GM18507 (cell line): Measurements from ENCODE around the gene LTBP4.
"Not testable (repeated sequence)": the region's sequence is repeated elsewhere in the genome, so short reads cannot be mapped to it uniquely, and the experiment has no call there.

Source experiments
- DNase-seq: peaks from one replicate; pipeline ENCODE4 v3.0.0; 2011; ENCODE audit warnings: low read depth; ENCODE audit not compliant: insufficient read length; ENCODE audit errors: extremely low spot score
- FAIRE-seq: peaks from 2 replicates; lab custom pipeline; 2011; peaks lifted over from hg19 to GRCh38; lab: Jason Lieb, UNC

LTBP4 gene

DNA sequence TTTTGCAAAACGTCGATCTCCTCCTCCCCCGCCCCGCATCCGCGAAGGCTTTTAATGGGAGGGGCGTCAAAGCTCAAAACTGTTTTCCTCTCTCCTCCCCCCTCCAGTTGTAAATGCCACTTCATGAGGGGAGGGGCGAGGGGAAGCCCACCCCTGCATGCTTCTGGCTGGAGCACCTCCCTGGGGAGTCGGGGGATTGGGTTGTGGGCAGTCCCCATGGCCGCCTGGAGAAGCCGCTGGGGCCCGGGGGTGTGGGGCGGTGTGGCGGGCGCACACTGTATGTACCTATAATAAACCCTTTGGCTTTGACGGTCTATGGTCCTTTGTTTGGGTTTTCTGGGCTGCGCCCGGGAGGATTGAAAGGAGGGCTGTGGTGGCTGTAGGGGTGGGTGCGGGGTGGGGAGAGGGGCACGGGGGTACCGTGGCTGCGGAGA lies 25.0 kb upstream of the LTBP4 start:
- no peak for DNase-seq
- FAIRE-seq, result no peak

DNA sequence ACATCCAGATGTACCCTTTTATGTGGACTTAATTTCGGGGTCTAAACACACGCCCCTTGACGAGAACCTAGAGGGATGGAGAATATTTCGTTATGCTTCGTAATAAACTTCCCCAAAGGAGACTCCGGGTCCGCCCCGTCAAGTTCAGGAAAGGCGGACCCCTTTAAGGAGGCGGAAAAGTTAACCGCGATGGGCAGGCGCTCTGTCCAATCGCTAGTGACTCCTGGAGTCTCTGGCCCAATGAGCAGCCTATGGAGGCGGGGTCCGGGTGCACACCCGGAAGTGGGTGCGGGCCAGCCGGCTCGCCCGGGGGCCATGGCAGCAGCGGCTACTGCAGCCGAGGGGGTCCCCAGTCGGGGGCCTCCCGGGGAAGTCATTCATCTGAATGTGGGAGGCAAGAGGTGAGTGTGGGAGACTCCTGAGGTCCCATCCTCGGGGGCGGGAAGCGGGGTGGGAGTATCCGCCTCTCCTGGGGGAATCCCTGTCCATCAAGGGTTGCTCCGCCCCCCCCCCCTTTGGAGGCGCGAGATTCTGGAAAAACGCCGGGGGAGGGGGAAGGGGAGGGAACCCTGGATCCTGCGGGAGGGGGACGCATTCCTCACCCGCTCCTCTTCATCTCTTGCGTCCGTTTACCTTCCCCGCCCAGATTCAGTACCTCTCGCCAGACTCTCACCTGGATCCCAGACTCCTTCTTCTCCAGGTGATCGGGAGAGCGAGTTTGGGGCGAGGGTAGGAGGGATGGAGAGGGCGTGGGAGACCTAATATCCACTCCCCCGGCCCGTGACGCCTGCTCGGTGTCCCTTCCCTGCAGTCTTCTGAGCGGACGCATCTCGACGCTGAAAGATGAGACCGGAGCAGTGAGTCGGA lies 24.4 kb upstream of the LTBP4 start, which contains the start of gene SHKBP1:
Gene SHKBP1 (plus strand): TSS at position 289 of the 867 bp plus-strand sequence. CDS start 27 bp downstream, at position 316.
- FAIRE-seq (peak; percentile 85), DNase-seq (peak; percentile 98)

DNA sequence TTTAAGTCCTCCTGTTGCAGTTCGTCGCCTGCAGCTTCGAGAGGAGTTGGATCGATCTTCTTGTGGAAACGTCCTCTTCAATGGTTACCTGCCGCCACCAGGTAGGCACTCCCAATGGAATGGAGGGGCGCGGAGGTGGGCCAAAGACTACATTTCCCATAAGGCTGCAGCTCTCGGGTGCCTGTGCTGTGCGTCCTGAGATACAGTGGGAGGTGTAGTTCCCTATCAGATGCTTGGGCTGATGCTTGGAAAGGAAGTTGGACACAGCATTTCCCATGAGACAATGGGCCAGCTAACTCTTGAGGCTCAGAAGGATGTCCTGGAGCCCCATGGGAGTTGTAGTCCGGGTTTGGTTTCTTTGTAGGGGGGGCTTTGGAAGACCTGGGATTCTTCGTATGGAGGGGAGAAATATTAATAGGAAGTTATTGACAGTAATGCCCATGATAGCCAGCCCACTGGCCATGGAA lies 22.7 kb upstream of the LTBP4 start:
- no peak for DNase-seq
- no peak for FAIRE-seq

DNA sequence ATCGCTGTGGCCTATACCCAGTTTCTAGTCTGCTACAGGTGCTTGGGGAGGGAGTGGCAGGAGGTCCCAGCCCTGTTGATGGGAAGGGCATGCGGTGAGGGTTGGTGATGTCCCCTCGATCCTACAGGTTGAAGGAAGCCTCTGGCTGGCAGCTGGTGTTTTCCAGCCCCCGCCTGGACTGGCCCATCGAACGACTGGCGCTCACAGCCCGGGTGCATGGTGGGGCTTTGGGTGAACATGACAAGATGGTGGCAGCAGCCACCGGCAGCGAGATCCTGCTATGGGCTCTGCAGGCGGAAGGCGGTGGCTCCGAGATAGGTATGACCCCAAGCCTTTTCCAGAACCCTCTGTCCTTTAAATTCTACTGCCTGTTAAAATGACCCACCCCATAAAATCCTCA lies 20.6 kb upstream of the LTBP4 start:
- DNase-seq (no peak), FAIRE-seq (no peak)

DNA sequence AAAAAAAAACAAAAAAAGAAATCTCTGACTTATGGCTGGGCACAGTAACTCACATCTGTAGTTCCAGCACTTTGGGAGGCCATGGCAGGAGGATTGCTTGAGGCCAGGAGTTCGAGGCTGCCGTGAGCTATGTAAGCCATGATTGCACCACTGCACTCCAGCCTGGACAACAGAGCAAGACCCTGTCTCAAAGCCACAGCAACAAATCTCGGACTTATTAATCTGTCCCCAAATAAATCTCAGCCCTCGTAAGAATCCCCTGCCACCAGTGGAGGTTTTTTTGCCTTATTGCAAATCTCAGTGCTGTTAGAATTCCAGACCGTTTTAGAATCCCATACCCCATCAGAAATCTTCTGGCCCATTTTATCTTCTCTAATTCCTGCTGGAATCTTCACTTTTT lies 19.6 kb upstream of the LTBP4 start:
- DNase-seq (no peak), FAIRE-seq (no peak)

DNA sequence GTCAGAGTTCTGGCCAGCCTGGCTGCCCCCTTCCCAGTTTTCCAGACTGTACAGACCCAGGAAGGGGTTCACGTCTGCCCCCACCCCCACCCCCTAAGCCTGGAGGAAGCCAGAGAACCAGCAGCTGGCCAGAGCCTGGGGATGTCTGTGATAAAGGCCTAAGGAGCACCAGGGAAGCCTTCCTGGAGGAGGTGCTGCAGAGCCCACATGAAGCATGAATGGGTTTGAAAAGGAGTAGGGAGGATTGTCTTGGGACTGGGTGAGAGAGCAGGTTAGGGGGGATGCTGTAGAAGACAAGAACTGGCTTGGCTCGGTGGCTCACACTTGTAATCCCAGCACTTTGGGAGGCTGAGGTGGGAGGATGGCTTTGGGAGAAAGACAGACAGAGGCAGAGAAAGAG lies 18.7 kb upstream of the LTBP4 start:
- no peak for FAIRE-seq
- DNase-seq, result no peak

DNA sequence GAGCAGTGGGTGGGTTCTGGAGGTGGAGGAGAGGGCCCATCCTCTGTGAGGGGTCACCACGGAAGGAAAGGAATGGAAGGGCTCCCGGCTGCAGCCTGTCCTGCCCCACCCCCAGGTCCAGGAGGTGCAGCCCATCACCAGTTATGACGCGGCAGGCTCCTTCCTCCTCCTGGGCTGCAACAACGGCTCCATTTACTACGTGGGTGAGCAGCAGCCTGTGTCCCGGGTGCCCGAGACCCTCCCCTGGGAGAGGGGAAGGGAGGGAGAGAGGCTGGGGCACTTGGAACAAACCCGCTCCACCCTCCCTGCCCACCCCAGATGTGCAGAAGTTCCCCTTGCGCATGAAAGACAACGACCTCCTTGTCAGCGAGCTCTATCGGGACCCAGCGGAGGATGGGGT lies 17.9 kb upstream of the LTBP4 start:
- DNase-seq (no peak), FAIRE-seq (no peak)

DNA sequence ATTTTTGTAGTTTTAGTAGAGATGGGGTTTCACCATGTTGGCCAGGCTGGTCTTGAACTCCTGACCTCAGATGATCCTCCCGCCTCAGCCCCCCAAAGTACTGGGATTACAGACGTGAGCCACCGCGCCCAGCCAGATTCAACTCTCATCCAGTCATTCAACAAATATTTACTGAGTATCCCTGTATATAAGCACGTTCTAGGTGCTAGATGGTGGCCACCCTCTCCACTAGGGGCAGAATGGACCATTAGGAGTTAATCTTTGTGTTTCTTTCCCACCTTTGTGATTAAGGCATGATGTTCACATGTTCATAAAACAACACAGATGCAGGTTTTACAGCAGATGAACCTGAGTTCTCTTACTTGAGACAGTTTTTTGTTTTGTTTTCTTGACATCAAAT lies 17.2 kb upstream of the LTBP4 start:
- FAIRE-seq (no peak), DNase-seq (no peak)

DNA sequence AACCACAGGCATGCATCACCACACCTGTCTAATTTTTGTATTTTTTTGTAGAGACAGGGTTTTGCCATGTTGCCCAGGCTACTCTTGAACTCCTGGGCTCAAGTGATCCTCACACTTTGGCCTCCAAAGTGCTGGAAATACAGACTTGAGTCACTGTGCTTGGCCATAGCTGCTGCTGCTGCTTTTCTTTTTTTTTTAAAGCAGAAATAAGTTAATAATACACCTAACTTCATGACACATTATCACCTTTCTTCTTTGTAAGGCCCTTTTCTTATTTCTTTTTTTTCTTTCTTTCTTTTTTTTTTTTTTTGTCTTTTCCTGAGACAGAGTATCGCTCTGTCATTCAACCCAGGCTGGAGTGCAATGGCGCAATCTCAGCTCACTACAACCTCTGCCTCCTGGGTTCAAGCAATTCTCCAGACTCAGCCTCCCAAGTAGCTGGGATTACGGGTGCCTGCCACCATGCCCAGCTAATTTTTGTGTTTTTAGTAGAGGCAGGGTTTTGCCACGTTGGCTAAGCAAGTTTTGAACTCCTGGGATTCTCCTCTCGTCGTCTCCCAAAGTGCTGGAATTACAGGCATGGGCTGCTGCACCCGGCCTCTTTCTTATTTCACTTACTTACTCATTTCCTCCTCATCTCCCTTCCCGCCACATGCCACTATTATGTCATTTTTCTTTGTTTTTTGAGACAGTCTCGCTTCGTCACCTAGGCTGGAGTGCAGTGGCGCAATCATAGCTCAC lies 15.8 kb upstream of the LTBP4 start:
- FAIRE-seq (no peak), DNase-seq (no peak)

DNA sequence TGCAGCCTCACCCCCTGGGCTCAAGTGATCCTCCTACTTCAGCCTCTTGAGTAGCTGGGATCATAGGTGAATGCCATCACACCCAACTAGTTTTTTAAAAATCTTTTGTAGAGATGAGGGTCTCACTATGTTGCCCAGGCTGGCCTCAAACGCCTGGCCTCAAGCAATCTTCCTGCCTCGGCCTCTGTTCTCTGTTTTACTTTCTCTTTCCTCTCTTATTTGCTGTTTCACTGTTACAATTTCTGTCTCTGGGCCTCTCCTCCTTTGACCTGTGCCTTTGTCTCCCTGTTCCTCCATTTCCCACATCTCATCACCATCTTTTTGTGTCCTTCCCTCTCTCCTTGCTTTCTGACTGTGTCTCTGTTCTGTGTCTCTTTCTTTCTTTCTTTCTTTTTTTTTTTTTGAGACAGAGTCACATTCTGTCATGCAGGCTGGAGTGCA lies 15.2 kb upstream of the LTBP4 start:
- no peak for DNase-seq
- FAIRE-seq, result peak; percentile 21

DNA sequence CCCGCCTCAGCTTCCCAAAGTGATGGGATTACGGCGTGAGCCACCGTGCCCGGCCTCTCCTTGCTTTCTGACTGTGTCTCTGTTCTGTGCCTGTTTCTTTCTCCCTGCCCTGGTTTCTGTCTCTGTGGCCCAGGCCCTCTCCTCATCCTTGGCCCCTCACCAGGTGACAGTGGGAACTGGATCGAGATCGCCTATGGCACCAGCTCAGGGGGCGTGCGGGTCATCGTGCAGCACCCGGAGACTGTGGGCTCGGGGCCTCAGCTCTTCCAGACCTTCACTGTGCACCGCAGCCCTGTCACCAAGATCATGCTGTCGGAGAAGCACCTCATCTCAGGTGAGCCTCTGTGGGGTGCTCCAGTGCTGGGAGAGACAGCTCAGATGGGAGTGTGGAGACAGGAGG lies 14.6 kb upstream of the LTBP4 start:
- FAIRE-seq, result no peak
- DNase-seq, result no peak

DNA sequence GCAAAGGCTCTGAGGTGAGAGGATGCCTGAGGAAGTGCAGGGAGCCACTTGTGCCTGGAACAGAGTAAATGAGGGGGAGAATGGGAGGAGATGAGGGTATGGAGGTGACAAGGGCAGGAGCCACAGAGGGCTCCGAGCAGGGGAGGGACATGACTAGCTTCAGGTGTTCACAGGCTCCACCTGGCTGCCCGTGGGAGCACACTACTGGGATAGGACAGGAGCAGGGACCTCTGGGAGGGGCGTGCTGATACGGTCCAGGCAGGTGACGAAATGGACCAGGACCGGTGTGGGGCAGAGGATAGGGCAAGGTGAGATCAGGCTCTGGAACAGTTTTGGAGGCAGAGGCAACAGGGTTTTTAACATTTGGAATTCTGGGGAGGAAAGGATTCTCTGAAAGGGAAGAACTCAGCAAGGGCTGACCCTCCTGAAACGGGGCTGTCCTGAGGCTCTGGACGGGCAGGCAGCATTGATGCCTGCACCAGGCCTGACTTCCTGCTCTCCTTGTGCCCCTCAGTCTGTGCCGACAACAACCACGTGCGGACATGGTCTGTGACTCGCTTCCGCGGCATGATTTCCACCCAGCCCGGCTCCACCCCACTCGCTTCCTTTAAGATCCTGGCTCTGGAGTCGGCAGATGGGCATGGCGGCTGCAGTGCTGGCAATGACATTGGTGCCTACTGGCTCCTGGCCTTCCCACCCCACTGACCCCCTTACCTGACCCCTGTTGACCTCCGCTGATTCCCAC lies 12.9 kb upstream of the LTBP4 start:
- DNase-seq (no peak), FAIRE-seq (no peak)

DNA sequence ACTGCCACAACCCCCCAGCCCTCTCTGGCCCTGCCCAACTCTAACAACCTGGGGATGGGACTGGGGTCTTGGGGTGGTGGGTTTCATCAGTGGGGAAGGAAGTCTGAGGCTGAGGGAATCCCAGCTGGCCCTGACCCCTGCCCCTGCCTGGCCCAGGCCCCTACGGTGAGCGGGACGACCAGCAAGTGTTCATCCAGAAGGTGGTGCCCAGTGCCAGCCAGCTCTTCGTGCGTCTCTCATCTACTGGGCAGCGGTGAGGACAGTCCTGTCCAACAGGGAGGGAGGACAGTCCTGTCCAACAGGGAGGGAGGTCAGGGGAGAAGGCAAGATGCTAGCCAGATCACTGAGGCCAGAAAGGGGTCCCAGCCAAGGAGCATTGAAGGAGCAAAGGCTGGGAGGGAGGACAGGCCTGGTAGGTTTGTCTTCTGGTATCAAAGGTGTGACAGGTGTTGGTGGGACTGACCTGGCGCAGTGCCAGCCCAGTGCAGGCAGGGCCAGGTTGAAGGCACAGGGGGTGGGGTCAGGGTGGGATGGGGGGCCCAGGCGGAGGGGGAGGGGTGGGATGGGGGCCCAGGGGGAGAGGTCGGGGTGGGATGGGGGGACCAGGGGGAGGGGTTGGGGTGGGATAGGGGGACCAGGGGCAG lies 12.1 kb upstream of the LTBP4 start:
- DNase-seq (no peak), FAIRE-seq (no peak)

DNA sequence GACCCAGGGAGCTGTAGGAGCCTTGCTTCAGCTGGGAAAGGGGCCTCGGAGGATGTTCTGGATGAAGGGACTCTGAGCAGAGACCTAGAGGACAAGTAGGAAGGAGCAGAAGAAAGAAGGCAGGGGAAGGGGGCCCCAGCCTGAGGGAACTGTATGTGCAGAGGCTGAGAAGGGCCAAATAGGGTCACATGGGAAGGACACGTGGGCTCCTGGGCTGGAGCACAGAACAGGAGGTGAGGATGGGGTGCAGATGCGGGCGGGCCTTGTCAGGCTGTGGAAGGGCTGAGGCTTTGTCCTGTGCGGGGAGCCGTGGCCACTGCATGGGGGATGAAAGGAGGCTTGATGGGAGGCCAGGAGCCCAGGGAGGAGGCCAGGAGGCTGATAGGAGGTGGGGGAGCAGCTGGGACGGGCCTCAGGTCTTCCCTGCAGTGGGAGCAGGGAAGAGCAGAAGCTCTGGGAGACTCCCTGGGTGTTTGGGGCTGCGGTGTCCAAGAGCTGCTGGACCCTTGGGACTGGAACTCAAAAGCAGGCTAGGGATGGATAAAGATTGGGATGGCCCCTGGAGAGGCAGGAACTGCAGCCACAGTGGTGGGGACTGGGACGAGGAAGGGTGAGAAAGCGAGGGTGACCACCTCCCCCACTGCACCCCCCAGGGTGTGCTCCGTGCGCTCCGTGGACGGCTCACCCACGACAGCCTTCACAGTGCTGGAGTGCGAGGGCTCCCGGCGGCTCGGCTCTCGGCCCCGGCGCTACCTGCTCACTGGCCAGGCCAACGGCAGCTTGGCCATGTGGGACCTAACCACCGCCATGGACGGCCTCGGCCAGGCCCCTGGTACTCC lies 11.4 kb upstream of the LTBP4 start:
- FAIRE-seq, result no peak

DNA sequence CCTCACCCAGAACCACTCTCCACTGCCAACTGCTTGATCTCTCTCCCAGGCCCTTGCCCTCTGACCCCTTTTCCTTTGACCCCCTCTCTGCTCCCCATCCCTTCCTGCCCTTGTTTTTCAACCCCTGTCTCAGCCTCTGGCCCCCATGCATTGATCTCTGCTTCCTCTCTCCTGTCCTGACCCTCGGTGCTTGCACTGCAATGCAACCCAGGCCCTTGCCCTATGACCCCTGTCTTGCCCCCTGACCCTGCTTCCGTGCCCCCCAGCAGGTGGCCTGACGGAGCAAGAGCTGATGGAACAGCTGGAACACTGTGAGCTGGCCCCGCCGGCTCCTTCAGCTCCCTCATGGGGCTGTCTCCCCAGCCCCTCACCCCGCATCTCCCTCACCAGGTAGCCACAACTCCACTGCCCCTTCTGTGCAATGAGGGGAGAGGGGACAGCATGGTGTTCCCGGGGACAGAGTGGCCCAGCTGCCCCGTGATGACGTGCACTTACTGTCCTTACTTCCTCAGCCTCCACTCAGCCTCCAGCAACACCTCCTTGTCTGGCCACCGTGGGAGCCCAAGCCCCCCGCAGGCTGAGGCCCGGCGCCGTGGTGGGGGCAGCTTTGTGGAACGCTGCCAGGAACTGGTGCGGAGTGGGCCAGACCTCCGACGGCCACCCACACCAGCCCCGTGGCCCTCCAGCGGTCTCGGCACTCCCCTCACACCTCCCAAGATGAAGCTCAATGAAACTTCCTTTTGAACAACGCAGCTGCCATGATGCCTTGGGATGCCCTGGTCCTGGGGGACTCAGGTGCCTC lies 10.5 kb upstream of the LTBP4 start:
- FAIRE-seq (no peak), DNase-seq (no peak)

More for the DNA sequence above, 11.4 kb upstream of the LTBP4 start:
- DNase-seq, result no peak

DNA sequence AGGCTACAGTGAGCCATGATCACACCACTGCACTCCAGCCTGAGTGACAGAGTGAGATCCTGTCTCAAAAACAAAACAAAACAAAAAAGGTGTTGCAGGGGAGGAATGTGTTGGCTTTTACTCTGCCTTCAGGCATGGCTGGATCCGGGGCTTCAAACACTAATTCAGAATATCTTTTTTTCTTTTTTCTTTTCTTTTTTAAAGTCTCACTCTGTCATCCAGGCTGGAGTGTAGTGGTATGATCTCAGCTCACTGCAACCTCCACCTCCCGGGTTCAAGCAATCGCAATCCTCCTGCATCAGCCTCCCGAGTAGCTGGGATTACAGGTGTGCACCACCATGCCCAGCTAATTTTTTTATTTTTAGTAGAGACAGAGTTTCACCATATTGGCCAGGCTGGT lies 9.4 kb upstream of the LTBP4 start:
- not testable (repeated sequence) for DNase-seq, FAIRE-seq

DNA sequence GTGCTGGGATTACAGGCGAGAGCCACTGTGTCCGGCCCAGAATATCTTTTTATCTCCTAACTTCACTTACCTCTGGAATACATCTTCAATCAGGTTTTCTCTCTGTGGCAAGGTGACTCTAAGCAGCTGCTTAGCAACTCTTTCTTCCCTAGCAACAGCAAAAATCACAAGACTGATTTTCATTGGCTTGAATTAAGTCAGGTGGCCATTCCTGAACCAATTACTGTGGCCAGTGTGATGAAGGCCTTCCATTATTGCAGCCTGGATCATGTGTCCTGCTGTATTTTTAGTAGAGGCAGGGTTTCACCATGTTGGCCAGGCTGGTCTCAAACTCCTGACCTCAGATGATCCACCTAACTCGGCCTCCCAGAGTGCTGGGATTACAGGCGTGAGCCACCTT lies 9.0 kb upstream of the LTBP4 start:
- DNase-seq (no peak), FAIRE-seq (peak; percentile 78)

DNA sequence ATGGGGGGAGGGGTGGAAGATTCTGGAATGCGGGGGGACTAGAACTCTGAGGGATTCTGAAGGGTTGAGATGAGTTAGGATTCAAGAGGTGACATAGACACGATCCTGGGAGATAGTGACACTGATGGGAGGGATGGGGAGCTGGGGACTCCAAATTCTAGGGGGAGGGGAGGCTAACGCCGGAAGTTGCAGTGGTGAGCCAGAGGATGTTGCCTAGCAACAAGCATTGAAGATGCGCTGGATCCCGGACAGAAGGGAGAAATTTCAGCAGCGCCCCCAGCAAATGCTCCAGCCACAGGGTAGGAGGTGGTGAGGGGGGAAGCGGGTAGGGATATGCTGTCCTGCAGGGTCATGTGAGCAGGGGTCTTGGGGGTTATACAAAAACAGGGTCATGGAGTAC lies 6.9 kb upstream of the LTBP4 start:
- no peak for FAIRE-seq
- no peak for DNase-seq
